Mesendoderm (in vitro differentiated cells): ENCODE results near the gene SLPI.
A peak's percentile ranks its signal among the peaks of the same experiment; 100 is the strongest.

Experiments
- DNase-seq: peaks from one replicate; pipeline ENCODE4 v3.0.0; 2013
- H2AK5ac ChIP-seq: 2 replicates; pipeline ENCODE4 v1.6.1; 2013; ENCODE audit warnings: low read length, inconsistent platforms
- H2BK120ac ChIP-seq: 2 replicates; pipeline ENCODE4 v1.6.1; 2013; ENCODE audit warnings: low read depth, mild to moderate bottlenecking, low read length, moderate library complexity, mixed read lengths
- H2BK15ac ChIP-seq: replicated peaks from 2 replicates; pipeline ENCODE4 v1.6.1; 2013; ENCODE audit warnings: low read depth, mild to moderate bottlenecking, moderate library complexity
- H2BK5ac ChIP-seq: 2 replicates; pipeline ENCODE4 v1.6.1; 2013; ENCODE audit warnings: low read length, inconsistent platforms
- H3K18ac ChIP-seq: 2 replicates; pipeline ENCODE4 v1.6.1; 2013; ENCODE audit warnings: mild to moderate bottlenecking, low read length, mixed read lengths
- H3K23ac ChIP-seq: one replicate; pipeline ENCODE4 v1.6.1; 2013; ENCODE audit warnings: low read length
- H3K27ac ChIP-seq: 2 replicates; pipeline ENCODE4 v1.5.1; 2013; ENCODE audit warnings: low read depth, mild to moderate bottlenecking, inconsistent platforms, low read length, moderate library complexity
- H3K27me3 ChIP-seq: 2 replicates; pipeline ENCODE4 v1.6.1; 2013; ENCODE audit warnings: low read length, control low read depth, mild to moderate bottlenecking, inconsistent platforms; ENCODE audit not compliant: insufficient read depth, poor library complexity
- H3K36me3 ChIP-seq: 2 replicates; pipeline ENCODE4 v1.6.1; 2013; ENCODE audit warnings: low read length, inconsistent platforms; ENCODE audit not compliant: control insufficient read depth, insufficient read depth
- H3K4ac ChIP-seq: one replicate; pipeline ENCODE4 v1.6.1; 2013; ENCODE audit warnings: low read depth, mild to moderate bottlenecking, low read length, moderate library complexity
- H3K4me1 ChIP-seq: 2 replicates; pipeline ENCODE4 v1.6.1; 2013; ENCODE audit warnings: low read depth, low read length, inconsistent platforms; ENCODE audit not compliant: control insufficient read depth
- H3K4me2 ChIP-seq: 2 replicates; pipeline ENCODE4 v1.6.1; 2013; ENCODE audit warnings: low read length
- H3K4me3 ChIP-seq: 2 replicates; pipeline ENCODE4 v1.5.1; 2013; ENCODE audit warnings: mild to moderate bottlenecking, low read length
- H3K56ac ChIP-seq: one replicate; pipeline ENCODE4 v1.6.1; 2013; ENCODE audit warnings: low read length
- H3K79me1 ChIP-seq: 2 replicates; pipeline ENCODE4 v1.6.1; 2013; ENCODE audit warnings: low read length, inconsistent platforms
- H3K79me2 ChIP-seq: 2 replicates; pipeline ENCODE4 v1.6.1; 2013; ENCODE audit warnings: mild to moderate bottlenecking, low read length; ENCODE audit not compliant: control insufficient read depth, insufficient read depth
- H3K9ac ChIP-seq: 2 replicates; pipeline ENCODE4 v1.6.1; 2013; ENCODE audit warnings: low read length, inconsistent platforms
- H4K5ac ChIP-seq: one replicate; pipeline ENCODE4 v1.6.1; 2013; ENCODE audit warnings: low read length
- H4K8ac ChIP-seq: one replicate; pipeline ENCODE4 v1.6.1; 2013; ENCODE audit warnings: low read depth, mild to moderate bottlenecking, control low read depth, low read length, moderate library complexity
- WGBS: extraction: QIAGEN DNeasy Blood & Tissue Kit; methylation state at CpG from one replicate; pipeline ENCODE4 v1.1.7; 2013; ENCODE audit warnings: low lambda C conversion rate, missing lambda C conversion rate; ENCODE audit not compliant: insufficient coverage; ENCODE audit errors: extremely low coverage; 5-methylcytosine and 5-hydroxymethylcytosine counted together

The SLPI gene

GRCh38 chr20:45246109-45246508 lies 8.3 kb downstream of the SLPI start:
- H3K4me1 ChIP-seq = no peaks in the 10 kb centered on the region
- H3K4me2 ChIP-seq = no peak overlapping the region
- peak overlapping the region; percentile 52 for H3K4ac ChIP-seq
- H2AK5ac ChIP-seq = no peak overlapping the region
- H2BK5ac ChIP-seq = no peak overlapping the region
- no peak overlapping the region for H3K4me3 ChIP-seq
- no peak overlapping the region for H2BK120ac ChIP-seq
- H2BK15ac ChIP-seq = no peak overlapping the region
- H3K36me3 ChIP-seq = no peaks in the 10 kb centered on the region
- DNase-seq = no peak
- no peak overlapping the region for H3K27ac ChIP-seq
- no peaks in the 10 kb centered on the region for H3K79me1 ChIP-seq
- H4K8ac ChIP-seq = no peak overlapping the region
- no peak overlapping the region for H3K18ac ChIP-seq
- no peak overlapping the region for H3K56ac ChIP-seq
- H3K9ac ChIP-seq = no peak overlapping the region
- no CpG with 5 or more reads among the region's 6 CpGs for WGBS
- H3K23ac ChIP-seq = no peak overlapping the region
- no peaks in the 10 kb centered on the region for H3K79me2 ChIP-seq
- H4K5ac ChIP-seq = no peak overlapping the region
- no peaks in the 10 kb centered on the region for H3K27me3 ChIP-seq

GRCh38 chr20:45238139-45238538 lies 16.2 kb downstream of the SLPI start:
- Histone ChIP-seq H2BK5ac (no peak overlapping the region), H3K23ac (no peak overlapping the region), H4K5ac (no peak overlapping the region), H3K4ac (no peak overlapping the region), H2BK120ac (no peak overlapping the region), H3K4me3 (no peak overlapping the region), H3K56ac (no peak overlapping the region), H3K4me1 (no peaks in the 10 kb centered on the region), H2BK15ac (no peak overlapping the region), H3K79me2 (no peaks in the 10 kb centered on the region), H3K4me2 (no peak overlapping the region), H3K27ac (no peak overlapping the region), H3K36me3 (no peaks in the 10 kb centered on the region), H3K79me1 (no peaks in the 10 kb centered on the region), H3K9ac (no peak overlapping the region), H4K8ac (no peak overlapping the region), H3K18ac (no peak overlapping the region), H3K27me3 (no peaks in the 10 kb centered on the region), H2AK5ac (no peak overlapping the region)
- no CpG with 5 or more reads among the region's 2 CpGs for WGBS
- DNase-seq = no peak

GRCh38 chr20:45235995-45236394 lies 18.4 kb downstream of the SLPI start:
- no peaks in the 10 kb centered on the region for H3K79me2 ChIP-seq
- no peak overlapping the region for H3K4ac ChIP-seq
- H4K8ac ChIP-seq = no peak overlapping the region
- DNase-seq = peak; percentile 68
- no peaks in the 10 kb centered on the region for H3K27me3 ChIP-seq
- H3K56ac ChIP-seq = no peak overlapping the region
- no peak overlapping the region for H3K9ac ChIP-seq
- H3K4me2 ChIP-seq = no peak overlapping the region
- H2BK120ac ChIP-seq = no peak overlapping the region
- H3K36me3 ChIP-seq = no peaks in the 10 kb centered on the region
- no CpG with 5 or more reads among the region's 4 CpGs for WGBS
- no peak overlapping the region for H3K4me3 ChIP-seq
- H2AK5ac ChIP-seq = no peak overlapping the region
- no peak overlapping the region for H3K23ac ChIP-seq
- H4K5ac ChIP-seq = no peak overlapping the region
- H3K18ac ChIP-seq = no peak overlapping the region
- no peak overlapping the region for H2BK15ac ChIP-seq
- no peak overlapping the region for H2BK5ac ChIP-seq
- no peaks in the 10 kb centered on the region for H3K4me1 ChIP-seq
- no peaks in the 10 kb centered on the region for H3K79me1 ChIP-seq
- no peak overlapping the region for H3K27ac ChIP-seq

GRCh38 chr20:45230631-45231030 lies 23.7 kb downstream of the SLPI start:
- Histone ChIP-seq H3K27me3 (no peaks in the 10 kb centered on the region), H3K4me3 (no peak overlapping the region), H3K36me3 (no peaks in the 10 kb centered on the region), H2BK5ac (no peak overlapping the region), H3K18ac (no peak overlapping the region), H3K4ac (no peak overlapping the region), H3K4me2 (no peak overlapping the region), H2BK15ac (no peak overlapping the region), H3K79me2 (no peaks in the 10 kb centered on the region), H4K5ac (no peak overlapping the region), H3K4me1 (no peaks in the 10 kb centered on the region), H3K9ac (no peak overlapping the region), H4K8ac (no peak overlapping the region), H3K27ac (no peak overlapping the region), H2AK5ac (no peak overlapping the region), H2BK120ac (no peak overlapping the region), H3K79me1 (no peaks in the 10 kb centered on the region), H3K56ac (no peak overlapping the region), H3K23ac (no peak overlapping the region)
- DNase-seq = no peak
- WGBS = no CpG with 5 or more reads among the region's 9 CpGs

GRCh38 chr20:45229264-45230056 lies 24.9 kb downstream of the SLPI start:
- Histone ChIP-seq H2BK15ac (no peak overlapping the region), H3K4ac (no peak overlapping the region), H4K8ac (no peak overlapping the region), H3K4me2 (no peak overlapping the region), H3K4me3 (no peak overlapping the region), H4K5ac (no peak overlapping the region), H3K4me1 (no peaks in the 10 kb centered on the region), H3K9ac (no peak overlapping the region), H3K79me1 (no peaks in the 10 kb centered on the region), H2AK5ac (no peak overlapping the region), H3K27me3 (no peaks in the 10 kb centered on the region), H3K79me2 (no peaks in the 10 kb centered on the region), H2BK5ac (no peak overlapping the region), H3K18ac (no peak overlapping the region), H3K56ac (no peak overlapping the region), H3K36me3 (no peaks in the 10 kb centered on the region), H3K27ac (no peak overlapping the region), H3K23ac (no peak overlapping the region), H2BK120ac (no peak overlapping the region)
- DNase-seq = peak; percentile 72
- WGBS = no CpG with 5 or more reads among the region's 18 CpGs

GRCh38 chr20:45226287-45226686 lies 28.1 kb downstream of the SLPI start:
- WGBS = no CpG with 5 or more reads among the region's 1 CpG
- Histone ChIP-seq H3K9ac (no peak overlapping the region), H3K4me2 (no peak overlapping the region), H2BK120ac (no peak overlapping the region), H2AK5ac (no peak overlapping the region), H3K4me3 (no peak overlapping the region), H4K8ac (no peak overlapping the region), H3K27ac (no peak overlapping the region), H3K4ac (no peak overlapping the region), H2BK5ac (no peak overlapping the region), H3K79me2 (no peaks in the 10 kb centered on the region), H4K5ac (no peak overlapping the region), H2BK15ac (no peak overlapping the region), H3K4me1 (no peaks in the 10 kb centered on the region), H3K18ac (no peak overlapping the region), H3K27me3 (no peaks in the 10 kb centered on the region), H3K79me1 (no peaks in the 10 kb centered on the region), H3K56ac (no peak overlapping the region), H3K23ac (no peak overlapping the region), H3K36me3 (no peaks in the 10 kb centered on the region)
- DNase-seq = no peak
